Suprapubic skin (tissue), 4 donors: ENCODE data around the gene LRRC47.

Experiments used
- CTCF ChIP-seq, 2 donors: fragments of 200-600 bp in 1 of 2; fragments of 450-650 bp in 1 of 2; sonication (generic) in 1 of 2; IDR thresholded peaks; one replicate each; pipeline ENCODE4 v1.5.1; 2016 to 2019; ENCODE audit warnings: antibody characterized with exemption in 2 of 2, mild to moderate bottlenecking in 1 of 2, moderate library complexity in 1 of 2
- EP300 ChIP-seq: sonication (generic); formaldehyde crosslinking; IDR thresholded peaks from one replicate; pipeline ENCODE4 v1.6.1; 2017; ENCODE audit warnings: antibody characterized with exemption
- POLR2A ChIP-seq, 2 donors: fragments of 450-650 bp; IDR thresholded peaks; one replicate each; pipeline ENCODE4 v1.6.1; 2017; ENCODE audit warnings: antibody characterized with exemption in 2 of 2, mild to moderate bottlenecking in 2 of 2, moderate library complexity in 2 of 2
- POLR2AphosphoS5 ChIP-seq, 3 donors: sonication (generic); formaldehyde crosslinking; IDR thresholded peaks; one replicate each; pipeline ENCODE4 v1.6.1; 2017; ENCODE audit warnings: antibody characterized with exemption in 3 of 3

DNA sequence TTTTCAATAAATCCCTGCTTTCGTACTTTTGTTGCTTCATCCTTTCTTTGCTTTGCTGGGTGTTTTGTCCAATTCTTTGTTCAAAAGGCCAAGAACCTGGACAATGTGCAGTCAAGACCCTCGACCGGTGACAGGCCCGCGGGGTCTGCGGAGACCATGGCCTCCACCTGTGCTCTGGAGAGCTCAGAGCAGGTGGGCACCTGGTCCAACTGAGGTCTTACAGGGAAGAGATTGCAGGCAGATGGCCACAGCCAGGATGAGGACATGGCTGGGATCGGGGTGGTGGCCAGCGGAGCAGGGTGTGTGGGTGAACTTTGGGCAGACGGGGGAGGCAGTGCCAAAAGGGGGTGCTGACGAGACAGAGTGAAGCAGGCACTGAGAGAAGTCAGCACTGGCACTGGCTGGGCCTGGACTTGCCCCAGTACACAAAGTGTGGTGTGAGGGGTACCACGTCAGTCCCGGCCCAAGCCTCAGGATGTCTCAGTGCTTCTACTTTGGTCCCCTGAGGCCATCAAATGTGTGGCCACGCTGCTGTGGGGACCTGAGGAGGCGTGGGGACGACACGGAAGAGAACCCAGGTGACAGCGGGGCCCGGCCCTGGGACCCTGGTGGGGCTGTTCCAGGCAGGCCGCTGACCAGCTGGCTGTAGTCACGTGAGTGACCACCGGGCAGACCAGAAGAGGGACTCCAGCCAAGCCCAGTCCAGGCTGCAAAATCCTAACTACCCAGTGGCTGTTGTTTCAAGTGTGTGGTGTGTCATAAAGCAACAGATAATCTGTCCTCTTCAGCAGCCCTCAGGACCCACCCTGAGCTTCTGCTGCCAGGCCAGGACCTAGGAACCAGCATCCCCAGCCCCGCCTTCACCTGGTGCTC is 54.5 kb downstream of the LRRC47 start:
- TF ChIP-seq CTCF (IDR thresholded peaks at IDR 0.05) (no peak), EP300 (no peak), POLR2A (IDR thresholded peaks at IDR 0.05) (no peak), POLR2AphosphoS5 (IDR thresholded peaks at IDR 0.05) (no peak)
